Measurements from ENCODE around the gene SERINC5.
A peak's percentile ranks its signal among the peaks of the same experiment; 100 is the strongest.
"Not testable (repeated sequence)": the region's sequence is repeated elsewhere in the genome, so short reads cannot be mapped to it uniquely, and the experiment has no call there.

SERINC5 gene

GRCh38 chr5:80225189-80225933 is 30.5 kb downstream of the SERINC5 start:
- no peak for DNase-seq

GRCh38 chr5:80223561-80223960 is 32.3 kb downstream of the SERINC5 start:
- no peak for DNase-seq

DNA sequence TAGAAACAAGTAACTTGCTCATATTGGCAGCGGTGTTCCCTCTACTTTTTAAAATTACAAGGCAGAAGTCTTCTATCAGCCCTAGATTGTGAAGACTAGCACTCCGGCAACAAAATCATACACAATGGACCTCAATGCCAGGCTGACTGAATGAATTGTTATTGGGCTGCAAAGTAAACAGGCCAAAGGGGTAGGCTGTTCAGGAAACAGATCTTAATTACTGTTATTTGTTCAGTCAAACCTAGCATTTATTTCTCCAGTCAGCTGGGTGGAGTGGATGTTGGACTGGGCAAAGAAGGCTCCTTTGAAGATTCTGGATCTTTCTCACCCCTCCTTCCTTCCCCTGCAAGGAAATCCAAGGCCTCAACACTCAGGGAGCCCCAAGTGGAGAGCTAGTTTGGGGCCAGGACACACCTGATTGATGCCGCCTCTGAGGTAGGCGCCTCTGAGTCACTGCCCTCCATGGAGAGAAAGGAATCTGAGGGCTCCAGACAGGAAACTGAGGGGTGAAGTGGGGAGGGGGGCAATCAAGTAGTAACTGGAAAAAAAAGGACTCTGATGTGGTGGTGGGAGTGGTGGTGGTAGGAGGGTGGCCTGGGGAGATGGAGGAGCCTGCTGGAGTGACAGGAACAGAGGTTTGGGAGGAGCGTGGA is 35.5 kb downstream of the SERINC5 start:
- DNase-seq: no peak

DNA sequence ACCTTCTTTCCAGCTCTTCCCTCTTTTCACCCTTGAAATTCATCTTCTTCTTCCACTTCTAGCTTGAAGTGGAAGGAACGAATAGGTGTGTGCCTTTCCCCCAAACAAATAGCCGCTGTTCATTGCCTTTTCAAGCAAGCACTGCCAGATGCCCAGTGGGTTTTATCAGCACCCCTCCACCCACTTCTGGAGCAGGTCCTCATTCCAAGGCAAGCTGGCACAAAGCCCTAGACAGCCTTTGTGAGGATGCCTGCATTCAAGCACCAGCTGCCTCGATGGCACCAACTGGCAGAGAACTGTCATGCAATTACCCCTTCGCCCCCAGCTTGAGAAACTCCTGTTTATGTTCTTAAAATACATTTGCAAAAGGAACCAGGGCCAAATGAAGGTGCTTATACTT is 36.5 kb downstream of the SERINC5 start:
- DNase-seq: no peak

DNA sequence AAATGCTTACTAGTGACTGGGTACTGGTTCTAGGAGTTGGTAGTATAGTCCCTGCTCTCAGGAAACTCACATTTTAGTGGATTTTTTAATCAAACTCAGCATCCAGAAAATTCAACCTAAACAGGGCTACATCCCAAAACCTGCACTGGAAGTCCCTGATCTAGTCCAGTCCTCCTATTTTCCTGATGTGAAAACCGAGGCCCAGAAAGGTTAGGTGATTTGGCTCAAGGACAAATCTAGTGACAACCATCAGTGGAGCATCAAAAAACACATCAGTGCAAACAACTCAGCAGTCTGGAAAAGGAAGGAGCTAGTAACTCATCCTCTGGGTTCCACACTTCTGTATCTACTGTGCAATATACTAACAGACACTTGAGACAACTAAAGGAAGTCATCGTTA is 38.2 kb downstream of the SERINC5 start:
- no peak for DNase-seq

DNA sequence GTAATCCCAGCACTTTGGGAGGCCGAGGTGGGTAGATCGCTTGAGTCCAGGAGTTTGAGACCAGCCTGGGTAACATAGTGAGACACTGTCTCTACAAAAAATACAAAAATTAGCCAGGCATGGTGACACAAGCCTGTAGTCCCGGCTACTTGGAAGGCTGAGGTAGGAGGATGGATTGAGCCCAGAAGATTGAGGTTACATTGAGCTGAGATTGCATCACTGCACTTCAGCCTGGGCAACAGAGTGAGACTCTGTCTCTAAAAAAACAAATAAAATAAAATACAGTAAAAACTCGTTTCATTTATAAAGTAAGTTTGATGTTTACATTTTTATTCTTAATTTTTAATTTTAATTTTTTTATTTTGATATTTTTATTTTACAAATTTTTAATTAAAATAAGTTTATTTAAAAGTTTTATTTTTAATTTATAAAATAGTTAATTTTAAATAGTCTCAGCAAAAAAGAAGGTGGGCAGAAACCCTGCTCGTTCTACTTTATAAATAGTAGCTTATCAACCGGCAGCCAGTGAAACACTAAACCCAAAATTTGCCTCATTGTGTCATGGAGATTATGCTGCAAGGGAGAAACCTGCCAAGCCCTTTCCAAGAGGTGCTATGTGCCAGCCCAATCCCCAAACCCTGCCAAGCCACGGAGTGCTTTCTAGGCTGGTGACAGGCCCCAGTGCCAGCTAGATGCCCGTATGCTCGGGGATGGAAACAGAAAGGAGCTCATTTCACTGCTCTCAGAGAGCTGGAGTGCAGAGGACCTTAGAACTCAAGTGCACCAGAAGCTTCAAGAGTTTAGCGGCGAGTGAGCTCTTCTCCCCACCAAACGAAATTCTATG is 38.9 kb downstream of the SERINC5 start:
- peak; percentile 24 for DNase-seq

DNA sequence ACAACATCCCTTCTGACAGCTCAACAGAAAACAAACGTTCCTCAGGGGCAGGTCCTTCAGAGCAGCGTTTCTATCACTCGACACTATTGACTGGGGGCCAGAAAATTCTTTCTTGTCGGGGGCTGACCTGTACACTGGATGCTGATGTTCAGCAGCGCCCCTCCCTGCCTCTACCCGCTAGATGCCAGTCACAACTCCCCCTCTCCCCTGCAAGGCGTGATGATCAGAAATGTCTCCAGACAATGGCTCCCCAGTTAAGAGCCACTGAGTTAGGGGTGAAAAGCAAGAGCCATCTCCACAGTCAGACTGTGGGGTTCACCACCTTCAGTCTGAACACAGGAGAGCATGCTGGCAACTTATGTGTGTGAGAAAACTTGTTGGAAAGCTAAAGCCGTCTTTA is 39.8 kb downstream of the SERINC5 start:
- DNase-seq: no peak

- no peak for DNase-seq
Measured at GRCh38 chr5:80215523-80215922, 40.3 kb downstream of the SERINC5 start.

DNA sequence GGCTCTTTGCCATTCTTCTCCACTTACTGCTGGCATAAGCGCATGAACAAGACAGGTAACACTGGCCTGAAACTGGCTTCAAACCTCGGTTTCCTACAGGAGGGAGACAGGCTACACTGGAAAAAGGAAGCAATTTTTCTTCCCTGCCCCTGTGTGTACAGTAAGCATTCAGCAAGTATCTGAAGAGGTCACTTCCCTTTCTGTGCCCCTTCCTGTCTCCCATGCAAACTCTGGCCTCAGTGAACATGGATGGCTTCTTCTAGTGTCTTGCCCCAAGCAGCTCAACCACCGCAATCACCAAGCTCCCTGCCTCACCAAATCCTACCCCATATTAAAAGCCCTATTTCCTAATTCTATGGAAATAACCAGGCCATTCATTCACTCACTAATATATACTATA is 42.4 kb downstream of the SERINC5 start:
- DNase-seq: no peak

- DNase-seq: no peak
Measured at GRCh38 chr5:80212171-80212667, 43.6 kb downstream of the SERINC5 start.

DNA sequence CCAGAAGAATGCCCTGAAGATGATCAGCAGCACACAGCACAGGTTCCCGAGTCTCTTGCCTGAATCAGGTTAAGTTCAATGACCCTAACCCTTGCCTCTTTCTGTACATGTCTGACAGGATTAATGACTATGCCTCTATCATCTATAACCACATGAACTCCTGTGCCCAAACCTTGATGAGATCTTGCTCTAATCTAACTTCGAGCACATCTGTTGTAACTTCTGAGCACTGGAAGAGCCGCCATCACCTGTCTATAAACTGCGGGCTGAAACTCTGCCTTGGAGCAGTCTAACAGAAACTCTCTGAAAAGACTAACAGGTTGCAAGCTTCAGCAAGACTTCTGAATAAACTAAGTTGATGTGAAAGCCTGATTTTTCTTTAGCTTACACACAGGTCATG is 44.5 kb downstream of the SERINC5 start:
- no peak for DNase-seq

GRCh38 chr5:80210014-80210413 is 45.8 kb downstream of the SERINC5 start:
- no peak for DNase-seq

DNA sequence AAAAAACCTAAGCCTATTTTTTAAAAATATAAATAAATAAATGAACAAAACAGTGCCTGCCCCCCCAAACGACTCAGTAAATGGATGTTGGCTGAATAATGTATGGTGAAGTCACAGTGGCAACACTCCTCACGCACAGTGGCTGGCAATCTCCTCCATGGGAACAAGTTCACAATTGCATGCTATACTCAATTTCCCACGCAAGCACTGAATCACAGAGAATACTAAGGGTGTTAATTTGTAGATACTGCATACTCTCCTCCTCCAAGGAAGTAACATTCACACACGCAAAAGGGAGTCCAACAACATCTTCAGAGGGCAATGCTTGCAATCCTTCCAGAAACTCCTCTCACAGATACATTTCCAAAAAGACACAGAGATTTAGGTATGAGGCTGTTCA is 47.5 kb downstream of the SERINC5 start:
- no peak for DNase-seq

DNA sequence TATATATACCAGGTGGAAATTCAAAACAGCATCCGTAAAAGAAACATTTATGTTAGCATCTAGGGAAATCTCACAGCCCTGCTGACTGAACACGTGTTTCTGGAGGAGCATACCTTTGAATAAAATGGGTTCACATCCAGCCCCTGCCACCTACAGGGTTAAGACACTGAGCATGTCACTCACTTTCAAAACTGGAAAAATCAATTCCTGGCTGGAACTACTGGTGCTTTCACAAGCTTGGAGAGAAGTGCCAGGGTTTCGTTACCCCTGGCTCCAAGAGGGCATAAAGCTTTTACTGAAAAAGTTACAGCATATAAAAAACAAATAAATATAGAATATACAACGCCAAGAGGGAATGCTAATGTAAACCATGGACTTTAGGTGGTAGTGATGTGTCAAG is 48.0 kb downstream of the SERINC5 start:
- DNase-seq: no peak

DNA sequence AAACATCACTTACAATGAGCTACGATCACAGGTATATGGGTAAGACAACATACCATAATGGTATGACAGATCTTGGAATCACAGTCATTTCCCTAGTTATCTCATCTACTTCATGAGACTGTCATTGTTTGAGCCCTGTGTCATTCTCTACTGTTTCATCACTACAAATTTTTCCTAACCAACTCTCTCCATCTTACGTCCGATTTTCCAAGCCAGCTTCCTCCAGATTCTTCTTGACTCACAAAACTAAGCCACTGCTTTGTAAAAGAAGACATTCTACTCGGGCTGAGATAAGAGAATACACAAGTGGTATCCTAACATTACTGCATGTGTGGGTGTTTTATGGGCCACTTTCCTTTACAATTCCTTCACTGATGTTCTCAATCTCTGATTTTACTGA is 49.6 kb downstream of the SERINC5 start:
- no peak for DNase-seq

DNA sequence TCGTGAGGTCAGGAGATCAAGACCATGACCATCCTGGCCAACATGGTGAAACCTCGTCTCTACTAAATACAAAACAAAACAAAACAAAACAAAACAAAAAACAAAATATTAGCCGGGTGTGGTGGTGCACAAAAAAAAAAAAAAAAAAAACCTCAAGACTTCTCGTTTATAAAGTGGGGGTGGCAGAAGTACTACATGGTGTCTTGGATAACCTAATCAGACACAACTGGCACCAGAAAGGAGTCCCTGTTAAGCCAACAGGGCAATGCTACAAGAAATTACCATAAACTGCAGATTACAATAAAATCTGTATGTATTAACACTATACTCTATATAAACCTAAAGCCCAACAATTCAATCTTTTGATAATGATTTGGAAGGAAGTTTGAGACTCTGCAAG is 50.0 kb downstream of the SERINC5 start:
- no peak for DNase-seq

- DNase-seq: no peak
Measured at GRCh38 chr5:80204808-80205614, 50.8 kb downstream of the SERINC5 start.

GRCh38 chr5:80201763-80202162 is 54.1 kb downstream of the SERINC5 start:
- DNase-seq: not testable (repeated sequence)

GRCh38 chr5:80198920-80199319 is 56.9 kb downstream of the SERINC5 start:
- no peak for DNase-seq

GRCh38 chr5:80198399-80198798 is 57.4 kb downstream of the SERINC5 start:
- DNase-seq: no peak

- DNase-seq: no peak
Measured at GRCh38 chr5:80195837-80196400, 59.9 kb downstream of the SERINC5 start.

DNA sequence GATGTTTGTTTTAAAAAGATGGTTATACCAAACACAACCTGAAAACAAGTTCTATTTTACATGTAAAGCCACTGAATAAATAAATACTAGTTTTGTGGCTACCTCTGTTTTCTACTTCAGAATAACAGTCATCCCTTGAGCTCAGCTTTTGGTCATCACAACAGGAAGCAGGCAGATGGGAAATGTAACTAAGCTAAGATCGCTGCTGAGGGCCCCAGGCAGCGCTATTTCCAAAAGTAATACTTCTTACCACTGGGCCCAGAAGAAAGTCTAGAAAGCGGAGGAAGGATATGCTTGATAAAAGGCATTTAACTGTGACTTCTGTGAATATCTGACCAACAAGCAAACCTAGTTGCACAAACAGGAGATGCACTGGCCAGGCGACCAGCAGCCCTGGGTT is 61.4 kb downstream of the SERINC5 start:
- no peak for DNase-seq

Data from activated CD4-positive, alpha-beta T cell treated with anti-CD3 and anti-CD28 coated beads for 1 hour (primary cell).